Small intestine (tissue), 7 donors: ENCODE measurements around the gene HOXA11. TPM values are rescaled to one million over a fixed set of nuclear protein-coding genes. Genes with fewer than 3 reads are reported as not detected.
A peak's percentile ranks its signal among the peaks of the same experiment; 100 is the strongest.

Experiments used
- DNase-seq, 2 donors: peaks; one replicate each; pipeline versions ENCODE4 v3.0.0 to v3.0.0-alpha.2; 2013
- FAIRE-seq: peaks from 2 replicates; lab custom pipeline; 2012; peaks lifted over from hg19 to GRCh38; lab: Jason Lieb, UNC
- H3K27ac ChIP-seq, 3 donors: one replicate each; pipeline ENCODE4 v1.5.1; 2013; ENCODE audit warnings: low read length in 2 of 3, mild to moderate bottlenecking in 2 of 3, control low read depth in 1 of 3, inconsistent platforms in 1 of 3, low read depth in 1 of 3, moderate library complexity in 1 of 3
- H3K27me3 ChIP-seq, 3 donors: one replicate each; pipeline ENCODE4 v1.6.1; 2013; ENCODE audit warnings: low read length in 3 of 3, inconsistent platforms in 1 of 3; ENCODE audit not compliant: control insufficient read depth in 3 of 3, insufficient read depth in 3 of 3
- H3K36me3 ChIP-seq, 3 donors: one replicate each; pipeline ENCODE4 v1.6.1; 2013; ENCODE audit warnings: low read length in 3 of 3, inconsistent platforms in 1 of 3, low read depth in 1 of 3, mild to moderate bottlenecking in 1 of 3, moderate library complexity in 1 of 3; ENCODE audit not compliant: control insufficient read depth in 3 of 3, insufficient read depth in 2 of 3
- H3K4me1 ChIP-seq, 3 donors: one replicate each; pipeline ENCODE4 v1.6.1; 2013; ENCODE audit warnings: low read length in 2 of 3, inconsistent platforms in 1 of 3, low read depth in 1 of 3, mild to moderate bottlenecking in 1 of 3, moderate library complexity in 1 of 3; ENCODE audit not compliant: control insufficient read depth in 3 of 3, insufficient read depth in 2 of 3
- H3K4me3 ChIP-seq, 3 donors: one replicate each; pipeline ENCODE4 v1.5.1; 2013; ENCODE audit warnings: low read length in 3 of 3, control low read depth in 1 of 3, inconsistent platforms in 1 of 3, low read depth in 1 of 3, mild to moderate bottlenecking in 1 of 3, moderate library complexity in 1 of 3
- H3K9me3 ChIP-seq, 2 donors: one replicate each; pipeline ENCODE4 v1.6.1; 2013; ENCODE audit warnings: low read depth in 1 of 2, low read length in 1 of 2; ENCODE audit not compliant: control insufficient read depth in 2 of 2, insufficient read depth in 1 of 2
- WGBS, 3 donors: extraction: QIAGEN DNeasy Blood & Tissue Kit; methylation state at CpG; one replicate each; pipeline ENCODE4 v1.1.7; 2013; 5-methylcytosine and 5-hydroxymethylcytosine counted together
- polyA plus RNA-seq, 4 donors: library from polyadenylated mRNA; stranded (reverse) in 3 of 4; unstranded in 1 of 4; fragments of 200-250 nt in 3 of 4; fragments of 120-200 nt in 1 of 4; gene quantifications; one replicate each; pipeline versions ENCODE4 v1.2.1 to v1.2.3, GENCODE V29; 2013
- donor health status: healthy with polysubstance abuse.
- donor health status: control.
- donor health status: control.
- donor health status: Bipolar disorder and iron deficiency.
- donor health status: healthy.

HOXA11 gene
- polyA plus RNA-seq, 4 donors = 0.04 TPM; not detected in 3

DNA sequence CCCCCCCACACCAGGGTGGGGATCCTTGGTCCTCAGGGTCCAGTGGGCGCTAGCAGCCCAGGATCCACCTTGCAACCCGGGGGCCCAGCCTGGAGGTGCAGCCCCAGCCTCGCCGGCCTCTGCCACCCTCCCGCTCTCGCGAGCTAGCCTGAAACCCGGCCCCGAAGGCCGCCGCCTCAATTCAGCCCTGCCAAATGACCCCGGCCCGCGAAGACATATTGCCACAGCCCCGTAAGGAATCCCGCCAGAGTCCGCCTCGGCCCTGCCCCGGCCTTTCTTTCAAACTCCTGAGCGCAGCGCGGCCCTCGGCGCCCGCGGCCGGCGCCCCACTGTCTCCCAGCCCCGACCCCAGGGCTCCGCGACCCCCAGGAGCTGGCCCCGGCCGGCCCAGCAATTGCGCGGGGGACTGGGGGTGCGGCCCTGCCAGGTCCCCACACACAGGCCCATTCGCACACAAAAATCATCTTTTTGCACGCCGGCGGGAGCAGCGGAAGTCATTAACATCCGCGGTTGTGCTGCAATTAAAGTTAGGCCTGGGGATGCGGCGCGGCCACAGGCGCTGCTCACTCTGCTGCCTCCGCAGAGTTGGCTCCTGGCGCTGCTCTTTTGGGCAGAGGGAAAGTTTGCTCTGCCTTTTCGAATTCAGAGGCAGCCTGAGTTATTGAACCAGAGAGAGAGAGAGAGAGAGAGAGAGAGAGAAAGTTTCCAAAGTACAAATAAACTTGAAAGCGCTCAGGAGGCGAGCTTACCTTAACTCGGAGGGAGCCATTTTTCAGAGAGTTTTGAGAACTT, 45.5 kb downstream of the HOXA11 start:
- H3K27ac ChIP-seq = peak overlapping the region; percentile 74 to 81 (median 77)

DNA sequence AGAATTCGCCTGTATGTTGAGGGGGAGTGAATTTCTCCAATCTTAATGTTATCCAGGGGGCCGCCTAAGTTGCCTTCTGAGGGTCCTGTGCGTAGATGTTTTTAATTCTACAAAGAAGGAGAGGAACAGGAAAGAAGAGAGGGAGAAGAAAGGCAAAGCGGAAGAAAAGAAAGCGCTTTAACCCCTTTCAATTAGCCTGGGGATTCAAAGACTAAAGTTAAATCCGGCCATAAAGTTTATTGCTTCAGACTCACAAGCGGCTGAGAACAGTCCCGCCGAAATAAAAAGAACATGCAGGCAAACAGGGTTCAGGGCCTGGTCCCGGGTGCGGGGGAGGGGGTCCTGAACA, 46.1 kb downstream of the HOXA11 start:
- FAIRE-seq (no peak), DNase-seq (peak in 1 of 2 donors; percentile 46)
- peak overlapping the region; percentile 45 to 53 (median 46) for H3K4me3 ChIP-seq
- H3K27ac ChIP-seq = peak overlapping the region; percentile 74 to 81 (median 77)
- 22 to 41% (median 40%) methylated on average over 11 of the region's 11 CpGs for WGBS, 3 donors
- H3K27me3 ChIP-seq = peaks cover 5 to 16% (median 9%) of the 10 kb centered on the region in 3 donors
- no peaks in the 10 kb centered on the region for H3K9me3 ChIP-seq
- peaks cover 0 to 51% (median 2%) of the 10 kb centered on the region in 3 donors for H3K4me1 ChIP-seq
- peaks cover 0 to 16% (median 0%) of the 10 kb centered on the region in 3 donors for H3K36me3 ChIP-seq

More for the DNA sequence above, 45.5 kb downstream of the HOXA11 start:
- no peak for FAIRE-seq
- Histone ChIP-seq H3K9me3 (no peaks in the 10 kb centered on the region), H3K4me3 (peak overlapping the region; percentile 45 to 53 (median 46)), H3K36me3 (peaks cover 0 to 21% (median 0%) of the 10 kb centered on the region in 3 donors), H3K4me1 (peaks cover 0 to 51% (median 2%) of the 10 kb centered on the region in 3 donors), H3K27me3 (peaks cover 5 to 22% (median 9%) of the 10 kb centered on the region in 3 donors)
- peak in 1 of 2 donors; percentile 79 for DNase-seq
- WGBS, 3 donors = 12 to 35% (median 29%) methylated on average over 45 to 53 of the region's 53 CpGs

DNA sequence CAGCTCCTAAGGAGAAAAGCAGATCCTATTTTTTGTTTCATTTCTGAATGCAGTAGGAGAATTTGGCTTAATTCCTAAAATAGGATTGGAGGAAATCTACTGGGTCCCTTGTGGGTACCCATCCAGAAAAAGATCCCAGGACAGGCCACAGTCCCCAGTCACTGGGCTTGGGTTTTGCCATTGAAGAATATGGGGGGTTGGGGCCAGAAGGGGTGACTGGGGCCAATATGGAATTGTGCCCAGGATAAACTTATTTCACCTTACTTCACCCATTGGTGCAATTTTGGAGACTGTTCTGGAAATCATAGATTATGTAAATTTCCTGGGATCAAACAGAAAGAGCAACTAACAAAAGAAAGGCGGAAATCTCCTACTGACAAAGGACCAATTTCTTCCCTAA, 46.6 kb downstream of the HOXA11 start:
- no peak for DNase-seq
- Histone ChIP-seq H3K4me3 (peak overlapping the region in 1 of 3 donors; percentile 45), H3K27ac (peak overlapping the region in 2 of 3 donors; percentile 77 to 81), H3K4me1 (peaks cover 2 to 54% (median 5%) of the 10 kb centered on the region in 3 donors), H3K27me3 (peaks cover 8 to 14% (median 9%) of the 10 kb centered on the region in 3 donors), H3K36me3 (peaks cover 0 to 14% (median 0%) of the 10 kb centered on the region in 3 donors), H3K9me3 (no peaks in the 10 kb centered on the region)
- WGBS, 3 donors = 75 to 76% (median 76%) methylated on average over 1 of the region's 1 CpG
- no peak for FAIRE-seq

DNA sequence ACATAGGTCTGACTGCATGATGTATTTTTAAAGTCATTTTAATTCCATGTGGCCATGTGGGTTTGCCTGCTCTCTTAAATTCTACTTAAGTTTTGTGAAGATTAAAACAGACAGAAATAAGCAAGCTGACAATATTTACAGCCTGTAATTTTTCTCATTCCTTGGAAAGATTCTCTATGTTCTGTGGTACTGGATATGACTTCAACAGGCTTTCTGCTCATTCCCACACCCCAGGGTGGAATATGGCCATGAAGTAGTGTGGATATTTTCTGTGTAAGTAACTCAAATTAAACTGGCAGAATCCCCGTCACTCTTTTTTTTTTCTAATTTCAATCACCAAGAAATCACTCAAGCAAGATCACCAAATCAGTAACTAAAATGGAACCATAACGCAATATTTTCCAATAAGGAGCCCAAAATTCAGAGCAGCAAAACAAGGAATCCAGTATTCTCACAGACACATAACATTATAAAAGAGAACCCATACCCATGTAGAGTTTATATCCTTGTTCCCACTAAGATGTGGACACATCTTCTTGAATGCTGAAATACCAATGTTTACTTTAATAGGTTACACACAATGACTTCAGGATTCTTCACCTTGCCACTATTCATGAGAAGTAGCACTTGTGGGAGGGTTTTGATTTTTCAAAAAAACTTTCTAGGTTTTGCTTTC, 47.3 kb downstream of the HOXA11 start:
- Histone ChIP-seq H3K4me1 (peaks cover 2 to 61% (median 5%) of the 10 kb centered on the region in 3 donors), H3K9me3 (no peaks in the 10 kb centered on the region), H3K36me3 (peaks cover 0 to 13% (median 0%) of the 10 kb centered on the region in 3 donors), H3K27ac (peak overlapping the region in 2 of 3 donors; percentile 77 to 81), H3K27me3 (peaks cover 4 to 13% (median 11%) of the 10 kb centered on the region in 3 donors), H3K4me3 (no peak overlapping the region)
- WGBS, 3 donors = 69 to 83% (median 82%) methylated on average over 2 of the region's 2 CpGs
- no peak for DNase-seq
- FAIRE-seq = no peak

DNA sequence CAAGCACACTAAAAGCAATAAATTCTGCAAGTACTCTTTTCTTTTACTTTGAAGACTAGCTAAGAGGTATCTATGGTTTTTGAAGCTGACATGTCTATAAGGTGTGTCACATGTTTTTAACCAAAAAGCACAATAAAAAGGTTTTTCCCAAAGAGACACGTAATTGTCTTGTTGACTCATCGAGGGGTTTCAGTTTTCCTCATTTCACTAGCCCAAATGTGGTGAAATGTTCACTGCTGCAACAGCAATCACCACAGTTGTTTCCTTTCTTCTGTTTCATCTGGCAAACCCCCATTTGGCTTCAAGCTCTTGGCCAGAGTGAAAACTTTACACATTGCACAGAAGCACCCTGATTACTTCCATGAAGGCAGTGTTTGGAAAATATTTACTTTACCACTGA, 50.6 kb downstream of the HOXA11 start:
- no peaks in the 10 kb centered on the region for H3K9me3 ChIP-seq
- DNase-seq (peak in 1 of 2 donors; percentile 46), FAIRE-seq (no peak)
- 38 to 65% (median 43%) methylated on average over 2 of the region's 2 CpGs for WGBS, 3 donors
- H3K36me3 ChIP-seq = peaks cover 0 to under 1% (median 0%) of the 10 kb centered on the region in 3 donors
- H3K27me3 ChIP-seq = peaks cover 0 to 6% (median 0%) of the 10 kb centered on the region in 3 donors
- H3K4me1 ChIP-seq = peaks cover 0 to 63% (median 5%) of the 10 kb centered on the region in 3 donors
- peak overlapping the region in 2 of 3 donors; percentile 61 to 77 for H3K27ac ChIP-seq
- H3K4me3 ChIP-seq = no peak overlapping the region

DNA sequence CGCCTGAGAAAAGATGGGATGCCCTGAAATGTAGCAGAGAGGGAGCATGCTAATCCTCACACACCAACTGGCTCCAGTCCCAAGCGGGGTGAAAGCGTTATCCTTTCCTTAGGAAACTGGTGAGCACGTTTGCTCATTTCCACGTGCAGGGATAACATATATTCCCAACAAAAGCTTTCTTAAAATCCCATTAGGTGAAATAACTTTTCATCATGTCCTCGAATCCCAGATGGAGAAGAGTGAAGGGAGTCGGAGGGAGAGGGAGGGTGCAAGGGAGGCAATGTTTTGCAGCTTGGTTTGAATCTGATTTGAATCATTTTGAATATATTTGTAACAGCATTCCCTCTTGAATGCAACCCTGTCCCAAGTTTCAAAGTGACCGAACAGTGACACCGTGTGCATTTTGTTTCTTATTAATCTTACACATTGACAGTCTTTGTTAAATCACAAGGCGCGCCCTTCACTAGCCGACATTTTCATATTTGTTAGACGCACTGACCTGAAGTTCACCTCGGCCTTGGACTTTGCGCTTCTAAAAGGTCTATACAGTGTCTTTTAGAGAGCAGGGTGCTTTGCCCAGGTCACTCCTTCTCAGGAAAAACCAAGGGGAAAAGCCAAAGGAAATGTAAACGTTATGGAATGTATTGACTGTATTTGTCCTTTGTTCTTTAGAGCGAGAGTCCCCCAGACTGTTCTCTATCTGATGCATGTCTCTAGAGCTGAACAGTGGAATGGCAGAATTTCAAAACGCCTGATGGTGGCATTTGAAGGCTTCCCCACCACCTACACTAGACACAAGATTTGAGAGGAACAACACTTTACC, 51.4 kb downstream of the HOXA11 start:
- Histone ChIP-seq H3K36me3 (peaks cover 0 to 4% (median 0%) of the 10 kb centered on the region in 3 donors), H3K4me3 (no peak overlapping the region), H3K4me1 (peaks cover 0 to 65% (median 5%) of the 10 kb centered on the region in 3 donors), H3K27me3 (peaks cover 0 to 6% (median 0%) of the 10 kb centered on the region in 3 donors), H3K27ac (peak overlapping the region in 2 of 3 donors; percentile 61 to 77), H3K9me3 (no peaks in the 10 kb centered on the region)
- DNase-seq (peak; percentile 36 to 72), FAIRE-seq (no peak)
- WGBS, 3 donors = 31 to 50% (median 48%) methylated on average over 18 of the region's 18 CpGs

DNA sequence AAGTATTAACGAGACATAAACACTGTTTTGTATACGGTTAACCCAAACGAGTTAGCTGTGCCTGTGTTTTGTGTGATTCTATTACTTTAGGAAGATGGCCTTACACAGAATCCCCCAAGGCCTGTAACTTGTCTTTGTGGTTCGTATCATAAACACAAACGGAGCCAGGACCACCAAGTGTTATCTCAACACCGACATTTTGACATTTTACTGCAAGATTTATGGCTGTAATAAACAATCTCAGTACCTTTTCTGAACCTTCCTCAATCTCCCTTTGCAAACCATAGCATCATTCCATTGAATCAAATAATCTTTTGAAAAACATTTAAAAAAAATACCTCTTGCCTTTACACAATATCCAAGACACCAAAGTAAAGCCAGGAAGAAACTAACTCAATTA, 52.1 kb downstream of the HOXA11 start:
- Histone ChIP-seq H3K4me1 (peaks cover 0 to 59% (median 5%) of the 10 kb centered on the region in 3 donors), H3K27ac (peak overlapping the region in 1 of 3 donors; percentile 61), H3K36me3 (peaks cover 0 to 4% (median 0%) of the 10 kb centered on the region in 3 donors), H3K4me3 (no peak overlapping the region), H3K9me3 (no peaks in the 10 kb centered on the region), H3K27me3 (peaks cover 0 to 6% (median 0%) of the 10 kb centered on the region in 3 donors)
- no peak for FAIRE-seq
- DNase-seq = no peak
- WGBS, 3 donors = 38 to 61% (median 50%) methylated on average over 6 of the region's 6 CpGs
